ENCODE results near the gene ICAM2. TPM values are rescaled to one million over a fixed set of nuclear protein-coding genes. Genes with fewer than 3 reads are reported as not detected.

The ICAM2 gene
- total and polyA plus RNA-seq, 2 donors from 2014 or later = 38.8 to 55.8 TPM

- peaks cover 0 to 26% (median 24%) of the 10 kb centered on the region in 3 donors for H3K36me3 ChIP-seq (ENCODE audit: control insufficient read depth in 2 of 3, insufficient read depth in 3 of 3, low read length in 3 of 3)
- no peak for FAIRE-seq
Observed at GRCh38 chr17:64042700-64043485, 22.5 kb upstream of the ICAM2 start.

GRCh38 chr17:64041912-64042311 is 21.5 kb upstream of the ICAM2 start:
- H3K4me3 ChIP-seq (ENCODE audit: low read length in 3 of 3) = no peak overlapping the region
- no peaks in the 10 kb centered on the region for H3K4me1 ChIP-seq (ENCODE audit: control insufficient read depth in 2 of 3, insufficient read depth in 2 of 3, low read depth in 1 of 3, low read length in 3 of 3)
- intact Hi-C loops (cut with DNase I) = no loop called here
- no peak for FAIRE-seq
- no peaks in the 10 kb centered on the region for H3K27me3 ChIP-seq (ENCODE audit: control insufficient read depth, insufficient read depth, low read length)
- H3K9ac ChIP-seq (ENCODE audit: low read length in 3 of 3) = no peak overlapping the region
- no peak for DNase-seq
- no peaks in the 10 kb centered on the region for H3K9me3 ChIP-seq (ENCODE audit: control insufficient read depth in 2 of 3, insufficient read depth in 1 of 3, low read length in 3 of 3)
- H3K36me3 ChIP-seq (ENCODE audit: control insufficient read depth in 2 of 3, insufficient read depth in 3 of 3, low read length in 3 of 3) = peaks cover 0 to 26% (median 24%) of the 10 kb centered on the region in 3 donors
- no peak overlapping the region for H3K27ac ChIP-seq (ENCODE audit: low read depth in 2 of 2, low read length in 2 of 2)
- TF ChIP-seq, protein P1, sequence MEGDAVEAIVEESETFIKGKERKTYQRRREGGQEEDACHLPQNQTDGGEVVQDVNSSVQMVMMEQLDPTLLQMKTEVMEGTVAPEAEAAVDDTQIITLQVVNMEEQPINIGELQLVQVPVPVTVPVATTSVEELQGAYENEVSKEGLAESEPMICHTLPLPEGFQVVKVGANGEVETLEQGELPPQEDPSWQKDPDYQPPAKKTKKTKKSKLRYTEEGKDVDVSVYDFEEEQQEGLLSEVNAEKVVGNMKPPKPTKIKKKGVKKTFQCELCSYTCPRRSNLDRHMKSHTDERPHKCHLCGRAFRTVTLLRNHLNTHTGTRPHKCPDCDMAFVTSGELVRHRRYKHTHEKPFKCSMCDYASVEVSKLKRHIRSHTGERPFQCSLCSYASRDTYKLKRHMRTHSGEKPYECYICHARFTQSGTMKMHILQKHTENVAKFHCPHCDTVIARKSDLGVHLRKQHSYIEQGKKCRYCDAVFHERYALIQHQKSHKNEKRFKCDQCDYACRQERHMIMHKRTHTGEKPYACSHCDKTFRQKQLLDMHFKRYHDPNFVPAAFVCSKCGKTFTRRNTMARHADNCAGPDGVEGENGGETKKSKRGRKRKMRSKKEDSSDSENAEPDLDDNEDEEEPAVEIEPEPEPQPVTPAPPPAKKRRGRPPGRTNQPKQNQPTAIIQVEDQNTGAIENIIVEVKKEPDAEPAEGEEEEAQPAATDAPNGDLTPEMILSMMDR (IDR thresholded peaks at IDR 0.05; ENCODE audit: borderline replicate concordance, extremely low read depth, insufficient read depth) = no peak

More at GRCh38 chr17:64042700-64043485, 22.5 kb upstream of the ICAM2 start:
- intact Hi-C loops (cut with DNase I) = no loop called here
- no peaks in the 10 kb centered on the region for H3K27me3 ChIP-seq (ENCODE audit: control insufficient read depth, insufficient read depth, low read length)
- no peak overlapping the region for H3K4me3 ChIP-seq (ENCODE audit: low read length in 3 of 3)
- no peak overlapping the region for H3K9ac ChIP-seq (ENCODE audit: low read length in 3 of 3)
- TF ChIP-seq, protein P1 (IDR thresholded peaks at IDR 0.05; ENCODE audit: borderline replicate concordance, extremely low read depth, insufficient read depth) = no peak
- no peaks in the 10 kb centered on the region for H3K9me3 ChIP-seq (ENCODE audit: control insufficient read depth in 2 of 3, insufficient read depth in 1 of 3, low read length in 3 of 3)
- no peak for DNase-seq
- H3K27ac ChIP-seq (ENCODE audit: low read depth in 2 of 2, low read length in 2 of 2) = no peak overlapping the region
- no peaks in the 10 kb centered on the region for H3K4me1 ChIP-seq (ENCODE audit: control insufficient read depth in 2 of 3, insufficient read depth in 2 of 3, low read depth in 1 of 3, low read length in 3 of 3)

GRCh38 chr17:64040206-64040605 is 19.8 kb upstream of the ICAM2 start:
- H3K36me3 ChIP-seq (ENCODE audit: control insufficient read depth in 2 of 3, insufficient read depth in 3 of 3, low read length in 3 of 3) = peaks cover 0 to 11% (median 11%) of the 10 kb centered on the region in 3 donors
- H3K9ac ChIP-seq (ENCODE audit: low read length in 3 of 3) = no peak overlapping the region
- intact Hi-C loops (cut with DNase I) = no loop called here
- no peak for FAIRE-seq
- H3K27ac ChIP-seq (ENCODE audit: low read depth in 2 of 2, low read length in 2 of 2) = no peak overlapping the region
- H3K9me3 ChIP-seq (ENCODE audit: control insufficient read depth in 2 of 3, insufficient read depth in 1 of 3, low read length in 3 of 3) = no peaks in the 10 kb centered on the region
- H3K27me3 ChIP-seq (ENCODE audit: control insufficient read depth, insufficient read depth, low read length) = no peaks in the 10 kb centered on the region
- no peak for DNase-seq
- TF ChIP-seq, protein P1 (IDR thresholded peaks at IDR 0.05; ENCODE audit: borderline replicate concordance, extremely low read depth, insufficient read depth) = no peak
- no peaks in the 10 kb centered on the region for H3K4me1 ChIP-seq (ENCODE audit: control insufficient read depth in 2 of 3, insufficient read depth in 2 of 3, low read depth in 1 of 3, low read length in 3 of 3)
- no peak overlapping the region for H3K4me3 ChIP-seq (ENCODE audit: low read length in 3 of 3)

Data from kidney (tissue), 14 donors.